ENCODE data around the gene RNF38.

GRCh38 chr9:36346569-36346968 lies 53.5 kb downstream of the RNF38 start:
- TF ChIP-seq CTCF (IDR thresholded peaks at IDR 0.05): no peak
- TF ChIP-seq POLR2A (IDR thresholded peaks at IDR 0.05): no peak
- TF ChIP-seq POLR2AphosphoS5 (IDR thresholded peaks at IDR 0.05): no peak

Data from stomach (tissue), 4 donors.